H7 (cell line): ENCODE results near the gene OTOP3. TPM values are rescaled to one million over a fixed set of nuclear protein-coding genes. Genes with fewer than 3 reads are reported as not detected.
A peak's percentile ranks its signal among the peaks of the same experiment; 100 is the strongest.

Experiments used
- DNase-seq: peaks from one replicate; pipeline ENCODE4 v3.0.0; 2012
- H3K27me3 ChIP-seq: 2 replicates; pipeline ENCODE4 v1.6.0; 2011; ENCODE audit warnings: mild to moderate bottlenecking, low read length; ENCODE audit not compliant: control insufficient read depth, insufficient read depth
- H3K36me3 ChIP-seq: replicated peaks from 2 replicates; pipeline ENCODE4 v1.5.1; 2011; ENCODE audit warnings: low read length; ENCODE audit not compliant: control insufficient read depth, insufficient read depth
- H3K4me3 ChIP-seq: 2 replicates; pipeline ENCODE4 v1.5.1; 2011; ENCODE audit warnings: low read depth, mild to moderate bottlenecking, control low read depth, low read length, moderate library complexity; ENCODE audit not compliant: insufficient read depth
- total RNA-seq: library from RNA; depleted of rRNA; stranded (reverse); fragments of >200 nt; shearing (Covaris generic); gene quantifications from 2 replicates; pipeline ENCODE4 v1.2.3, GENCODE V29; 2014

Gene OTOP3
- total RNA-seq, 1 experiment from 2014 or later = not detected

- peak; percentile 75 for DNase-seq
- H3K4me3 ChIP-seq = no peak overlapping the region
- H3K27me3 ChIP-seq = peaks cover 7% of the 10 kb centered on the region
- H3K36me3 ChIP-seq = no peaks in the 10 kb centered on the region
These were observed 8.3 kb downstream of the OTOP3 start for GRCh38 chr17:74943808-74944522.

GRCh38 chr17:74945543-74945942 is 9.8 kb downstream of the OTOP3 start:
- Histone ChIP-seq H3K36me3 (no peaks in the 10 kb centered on the region), H3K27me3 (no peaks in the 10 kb centered on the region; the same call in 1 of the 2 replicates), H3K4me3 (no peak overlapping the region)
- DNase-seq = no peak

GRCh38 chr17:74946641-74947040 is 10.9 kb downstream of the OTOP3 start:
- no peak overlapping the region for H3K4me3 ChIP-seq
- no peaks in the 10 kb centered on the region for H3K36me3 ChIP-seq
- H3K27me3 ChIP-seq = no peaks in the 10 kb centered on the region
- DNase-seq = no peak

- Histone ChIP-seq H3K36me3 (no peaks in the 10 kb centered on the region), H3K27me3 (no peaks in the 10 kb centered on the region), H3K4me3 (no peak overlapping the region)
- DNase-seq = no peak
These were observed 11.5 kb downstream of the OTOP3 start for GRCh38 chr17:74947041-74947754.

- no peaks in the 10 kb centered on the region for H3K27me3 ChIP-seq
- no peak overlapping the region for H3K4me3 ChIP-seq
- DNase-seq = peak; percentile 58
- H3K36me3 ChIP-seq = no peaks in the 10 kb centered on the region
These were observed 13.9 kb downstream of the OTOP3 start for GRCh38 chr17:74949455-74950115.

- Histone ChIP-seq H3K4me3 (no peak overlapping the region), H3K27me3 (no peaks in the 10 kb centered on the region), H3K36me3 (no peaks in the 10 kb centered on the region)
- peak; percentile 69 for DNase-seq
These were observed 14.5 kb downstream of the OTOP3 start for GRCh38 chr17:74950207-74950606.

GRCh38 chr17:74951065-74951464 is 15.4 kb downstream of the OTOP3 start:
- peaks cover 2% of the 10 kb centered on the region; the same call in 1 of the 2 replicates for H3K27me3 ChIP-seq
- H3K4me3 ChIP-seq = no peak overlapping the region
- no peaks in the 10 kb centered on the region for H3K36me3 ChIP-seq
- DNase-seq = no peak

- no peak overlapping the region for H3K4me3 ChIP-seq
These were observed 16.2 kb downstream of the OTOP3 start for GRCh38 chr17:74951680-74952421.

GRCh38 chr17:74952431-74953133 is 16.9 kb downstream of the OTOP3 start:
- no peak for DNase-seq
- Histone ChIP-seq H3K27me3 (peaks cover 4% of the 10 kb centered on the region; the same call in 1 of the 2 replicates), H3K36me3 (no peaks in the 10 kb centered on the region), H3K4me3 (no peak overlapping the region)

More at GRCh38 chr17:74951680-74952421, 16.2 kb downstream of the OTOP3 start:
- Histone ChIP-seq H3K36me3 (no peaks in the 10 kb centered on the region), H3K27me3 (peaks cover 4% of the 10 kb centered on the region; the same call in 1 of the 2 replicates)
- peak; percentile 97 for DNase-seq

GRCh38 chr17:74953134-74953687 is 17.5 kb downstream of the OTOP3 start:
- Histone ChIP-seq H3K36me3 (no peaks in the 10 kb centered on the region), H3K27me3 (peaks cover 7% of the 10 kb centered on the region; the same call in 1 of the 2 replicates), H3K4me3 (no peak overlapping the region)
- DNase-seq = peak; percentile 55

- Histone ChIP-seq H3K27me3 (peaks cover 9% of the 10 kb centered on the region; the same call in 1 of the 2 replicates), H3K4me3 (no peak overlapping the region), H3K36me3 (no peaks in the 10 kb centered on the region)
- DNase-seq = peak; percentile 48
These were observed 18.4 kb downstream of the OTOP3 start for GRCh38 chr17:74954115-74954514.

- H3K4me3 ChIP-seq = no peak overlapping the region
- peaks cover 13% of the 10 kb centered on the region; the same call in 1 of the 2 replicates for H3K27me3 ChIP-seq
- DNase-seq = no peak
- H3K36me3 ChIP-seq = no peaks in the 10 kb centered on the region
These were observed 19.1 kb downstream of the OTOP3 start for GRCh38 chr17:74954665-74955421.

- H3K27me3 ChIP-seq = peaks cover 17% of the 10 kb centered on the region
- H3K4me3 ChIP-seq = no peak overlapping the region
- H3K36me3 ChIP-seq = no peaks in the 10 kb centered on the region
- no peak for DNase-seq
These were observed 20.4 kb downstream of the OTOP3 start for GRCh38 chr17:74956093-74956492.
